Smooth muscle cell (in vitro differentiated cells): ENCODE measurements around the gene LRRC1. TPM values are rescaled to one million over a fixed set of nuclear protein-coding genes. Genes with fewer than 3 reads are reported as not detected.
A peak's percentile ranks its signal among the peaks of the same experiment; 100 is the strongest.

Experiments
- DNase-seq: peaks from one replicate; lab custom pipeline; 2025; ENCODE audit not compliant: unreplicated experiment; lab: John Stamatoyannopoulos, UW
- H2AFZ ChIP-seq: fragments of 200-600 bp; sonication (generic); 2 replicates; pipeline ENCODE4 v1.6.0; 2016; ENCODE audit warnings: antibody characterized with exemption, low read depth, mild to moderate bottlenecking
- H3F3A ChIP-seq: fragments of 200-600 bp; sonication (generic); 2 replicates; pipeline ENCODE4 v1.6.0; 2017; ENCODE audit warnings: antibody characterized with exemption, low read depth
- H3K27ac ChIP-seq: fragments of 200-600 bp; sonication (generic); 2 replicates; pipeline ENCODE4 v1.5.1; 2016; ENCODE audit warnings: low read depth, mild to moderate bottlenecking
- H3K27me3 ChIP-seq: fragments of 200-600 bp; sonication (generic); 2 replicates; pipeline ENCODE4 v1.6.1; 2016; ENCODE audit warnings: low read depth, mild to moderate bottlenecking
- H3K36me3 ChIP-seq: fragments of 200-600 bp; sonication (generic); 2 replicates; pipeline ENCODE4 v1.5.1; 2016; ENCODE audit warnings: low read depth
- H3K4me1 ChIP-seq: fragments of 200-600 bp; sonication (generic); 2 replicates; pipeline ENCODE4 v1.5.1; 2016; ENCODE audit warnings: low read depth
- H3K4me2 ChIP-seq: fragments of 200-600 bp; sonication (generic); 2 replicates; pipeline ENCODE4 v1.6.0; 2016; ENCODE audit warnings: mild to moderate bottlenecking
- H3K4me3 ChIP-seq: fragments of 200-600 bp; sonication (generic); 2 replicates; pipeline ENCODE4 v1.5.1; 2016; ENCODE audit warnings: mild to moderate bottlenecking
- H3K79me2 ChIP-seq: fragments of 200-600 bp; sonication (generic); 2 replicates; pipeline ENCODE4 v1.6.0; 2016; ENCODE audit warnings: low read depth, mild to moderate bottlenecking
- H3K9ac ChIP-seq: fragments of 200-600 bp; sonication (generic); 2 replicates; pipeline ENCODE4 v1.6.0; 2016; ENCODE audit warnings: low read depth
- H3K9me3 ChIP-seq: fragments of 200-600 bp; sonication (generic); replicated peaks from 2 replicates; pipeline ENCODE4 v1.5.1; 2016; ENCODE audit warnings: low read depth
- H4K20me1 ChIP-seq: fragments of 200-600 bp; sonication (generic); 2 replicates; pipeline ENCODE4 v1.6.0; 2016; ENCODE audit warnings: low read depth
- CTCF ChIP-seq: fragments of 200-600 bp; sonication (generic); IDR thresholded peaks from 2 replicates; pipeline ENCODE4 v1.5.1; 2017; ENCODE audit warnings: borderline replicate concordance, mild to moderate bottlenecking, antibody characterized with exemption; ENCODE audit not compliant: insufficient read depth, poor library complexity, severe bottlenecking
- WGBS: methylation state at CpG from one replicate; pipeline ENCODE4 v1.1.7; 2016; ENCODE audit warnings: low lambda C conversion rate; 5-methylcytosine and 5-hydroxymethylcytosine counted together
- polyA plus RNA-seq: library from polyadenylated mRNA; unstranded; fragments of >200 nt; fragmentation: Nextera tagmentation; extraction: Ambion mirVana; gene quantifications from 2 replicates; pipeline ENCODE4 v1.2.1, GENCODE V29; 2016
- total RNA-seq: library from RNA; depleted of rRNA; stranded (reverse); fragments of >200 nt; gene quantifications from 2 replicates; pipeline ENCODE4 v1.2.3, GENCODE V29; 2014

Gene LRRC1
- total and polyA plus RNA-seq, 2 experiments from 2014 or later = 11.8 to 19.9 TPM

GRCh38 chr6:53786832-53787231, 8.0 kb upstream of the LRRC1 start:
- no peak for DNase-seq
- Histone ChIP-seq H4K20me1 (no peaks in the 10 kb centered on the region), H3F3A (no peaks in the 10 kb centered on the region), H3K4me2 (no peak overlapping the region), H3K27ac (no peak overlapping the region), H3K4me1 (no peaks in the 10 kb centered on the region), H2AFZ (no peak overlapping the region), H3K9me3 (no peaks in the 10 kb centered on the region), H3K36me3 (peaks cover 10% of the 10 kb centered on the region), H3K4me3 (no peak overlapping the region), H3K79me2 (no peaks in the 10 kb centered on the region), H3K27me3 (no peaks in the 10 kb centered on the region), H3K9ac (no peak overlapping the region)
- WGBS = 97% methylated on average over 1 of the region's 1 CpG
- no peak for TF ChIP-seq CTCF

GRCh38 chr6:53790886-53791285, 3.9 kb upstream of the LRRC1 start:
- H3F3A ChIP-seq = no peaks in the 10 kb centered on the region
- TF ChIP-seq CTCF = no peak
- no peaks in the 10 kb centered on the region for H3K9me3 ChIP-seq
- H3K4me1 ChIP-seq = no peaks in the 10 kb centered on the region
- peaks cover 6% of the 10 kb centered on the region for H3K79me2 ChIP-seq
- peaks cover 10% of the 10 kb centered on the region for H3K36me3 ChIP-seq
- peaks cover 4% of the 10 kb centered on the region for H4K20me1 ChIP-seq
- H3K27ac ChIP-seq = no peak overlapping the region
- no peaks in the 10 kb centered on the region for H3K27me3 ChIP-seq
- 72% methylated on average over 2 of the region's 2 CpGs for WGBS
- H3K9ac ChIP-seq = no peak overlapping the region
- no peak for DNase-seq
- H3K4me3 ChIP-seq = no peak overlapping the region
- no peak overlapping the region for H2AFZ ChIP-seq
- H3K4me2 ChIP-seq = no peak overlapping the region

- peaks cover 17% of the 10 kb centered on the region for H3K79me2 ChIP-seq
- WGBS = 86% methylated on average over 2 of the region's 2 CpGs
- no peak overlapping the region for H3K9ac ChIP-seq
Measured at GRCh38 chr6:53792016-53792415, 2.8 kb upstream of the LRRC1 start.

More at GRCh38 chr6:53792016-53792415, 2.8 kb upstream of the LRRC1 start:
- no peak for DNase-seq
- H3K27ac ChIP-seq = no peak overlapping the region
- TF ChIP-seq CTCF = no peak
- H4K20me1 ChIP-seq = peaks cover 15% of the 10 kb centered on the region
- no peaks in the 10 kb centered on the region for H3F3A ChIP-seq
- no peaks in the 10 kb centered on the region for H3K9me3 ChIP-seq
- peaks cover 10% of the 10 kb centered on the region for H3K36me3 ChIP-seq
- H3K27me3 ChIP-seq = no peaks in the 10 kb centered on the region
- no peak overlapping the region for H3K4me2 ChIP-seq
- H3K4me1 ChIP-seq = no peaks in the 10 kb centered on the region
- H3K4me3 ChIP-seq = peak overlapping the region; percentile 69
- H2AFZ ChIP-seq = no peak overlapping the region
